B cell (primary cell): ENCODE data around the gene ETV1.

Source experiments
- CTCF ChIP-seq: fragments of 200-600 bp; IDR thresholded peaks from one replicate; pipeline ENCODE4 v1.8.0; 2022; ENCODE audit warnings: antibody characterized with exemption, mild to moderate bottlenecking
- EZH2 ChIP-seq: IDR thresholded peaks from 2 replicates; pipeline ENCODE4 v1.6.1; 2012; ENCODE audit warnings: borderline replicate concordance, low read depth, mild to moderate bottlenecking, moderate library complexity, low read length; ENCODE audit not compliant: insufficient read depth, poor library complexity, severe bottlenecking

DNA sequence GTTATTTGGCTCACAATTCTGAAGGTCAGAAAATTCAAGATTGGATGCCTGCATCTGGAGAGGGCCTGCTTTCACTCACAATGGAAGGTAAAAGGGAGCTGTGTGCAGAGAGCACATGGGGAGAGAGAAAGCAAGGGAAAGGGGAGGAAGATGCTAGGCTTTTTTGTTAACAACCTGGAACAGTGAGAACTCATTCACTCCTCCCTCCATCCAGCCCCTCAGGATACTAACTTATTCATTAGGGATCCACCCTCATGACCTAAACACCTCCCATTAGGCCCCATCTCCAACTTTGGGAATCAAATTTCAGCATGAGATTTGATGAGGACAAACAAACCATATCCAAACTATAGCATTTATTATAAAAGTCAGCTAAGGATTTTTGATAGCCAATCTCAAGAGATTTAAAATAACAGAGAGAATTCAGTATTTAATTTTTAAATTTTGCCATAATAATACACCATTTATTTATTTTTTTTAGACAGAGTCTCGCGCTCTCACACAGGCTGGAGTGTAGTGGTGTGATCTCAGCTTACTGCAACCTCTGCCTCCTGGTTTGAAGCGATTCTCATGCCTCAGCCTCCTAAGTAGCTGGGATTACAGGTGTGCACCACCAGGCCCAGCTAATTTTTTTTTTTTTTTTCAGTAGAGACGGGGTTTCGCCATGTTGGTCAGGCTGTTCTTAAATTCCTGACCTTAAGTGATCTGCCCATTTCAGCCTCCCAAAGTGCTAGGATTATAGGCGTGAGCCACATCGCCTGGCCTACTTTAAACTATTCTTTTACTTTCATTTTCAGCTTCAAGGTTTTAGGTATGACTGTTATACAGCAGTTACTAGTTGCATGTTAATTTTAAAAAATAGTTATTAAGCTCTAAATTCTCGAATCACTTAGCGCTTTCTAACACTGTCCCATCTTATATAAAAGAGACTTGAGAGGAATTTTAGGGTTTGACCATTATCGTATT, 20.3 kb upstream of the ETV1 start:
- no peak for TF ChIP-seq CTCF
- TF ChIP-seq EZH2 = no peak
